ENCODE measurements around the gene CAB39. TPM values are rescaled to one million over a fixed set of nuclear protein-coding genes. Genes with fewer than 3 reads are reported as not detected.

Gene CAB39
- total RNA-seq, 1 donor from 2014 or later = 59.0 TPM

GRCh38 chr2:230738924-230739323 is 26.3 kb downstream of the CAB39 start:
- H3K4me3 ChIP-seq = no peak overlapping the region
- H3K4me1 Mint-ChIP-seq = peaks cover 3% of the 10 kb centered on the region
- H3K79me2 ChIP-seq (ENCODE audit: low read depth) = peaks cover 67% of the 10 kb centered on the region
- peaks cover 11% of the 10 kb centered on the region for H4K20me1 ChIP-seq (ENCODE audit: low read depth)
- H3K27me3 Mint-ChIP-seq (ENCODE audit: insufficient read depth, low read depth) = peaks cover 2% of the 10 kb centered on the region
- no peaks in the 10 kb centered on the region for H3K27me3 ChIP-seq
- no peak overlapping the region for H2AFZ ChIP-seq (replicated peaks)
- no peaks in the 10 kb centered on the region for H3K36me3 ChIP-seq
- H3K4me1 ChIP-seq = no peaks in the 10 kb centered on the region
- H3K36me3 Mint-ChIP-seq = peaks cover 15% of the 10 kb centered on the region
- H3K27ac Mint-ChIP-seq = no peak overlapping the region
- H3K9me3 Mint-ChIP-seq = no peaks in the 10 kb centered on the region
- no peak overlapping the region for H3K9ac ChIP-seq
- H3K4me2 ChIP-seq = no peak overlapping the region
- H3K27ac ChIP-seq = no peak overlapping the region
- TF ChIP-seq EZH2phosphoT487 (IDR thresholded peaks at IDR 0.05) = no peak
- no peak for TF ChIP-seq CTCF (IDR thresholded peaks at IDR 0.05)
- no peak for TF ChIP-seq EZH2 (IDR thresholded peaks at IDR 0.05)
- H3K9me3 ChIP-seq (ENCODE audit: low read depth) = no peaks in the 10 kb centered on the region
- DNase-seq (ENCODE audit: low spot score) = no peak
- H3K4me3 Mint-ChIP-seq = no peak overlapping the region
- H3F3A ChIP-seq (ENCODE audit: low read depth) = no peaks in the 10 kb centered on the region

GRCh38 chr2:230739961-230740360 is 27.3 kb downstream of the CAB39 start:
- Histone ChIP-seq H3K9me3 (ENCODE audit: low read depth) (no peaks in the 10 kb centered on the region), H4K20me1 (ENCODE audit: low read depth) (peaks cover 11% of the 10 kb centered on the region), H3K79me2 (ENCODE audit: low read depth) (peaks cover 57% of the 10 kb centered on the region), H3K9ac (no peak overlapping the region), H2AFZ (replicated peaks) (no peak overlapping the region), H3K27ac (no peak overlapping the region), H3K36me3 (no peaks in the 10 kb centered on the region), H3K4me3 (no peak overlapping the region), H3K4me2 (no peak overlapping the region), H3K4me1 (no peaks in the 10 kb centered on the region), H3F3A (ENCODE audit: low read depth) (no peaks in the 10 kb centered on the region), H3K27me3 (no peaks in the 10 kb centered on the region)
- H3K9me3 Mint-ChIP-seq = no peaks in the 10 kb centered on the region
- DNase-seq (ENCODE audit: low spot score) = no peak
- H3K4me3 Mint-ChIP-seq = no peak overlapping the region
- TF ChIP-seq EZH2 (IDR thresholded peaks at IDR 0.05) = no peak
- TF ChIP-seq CTCF (IDR thresholded peaks at IDR 0.05) = no peak
- no peak for TF ChIP-seq EZH2phosphoT487 (IDR thresholded peaks at IDR 0.05)
- no peak overlapping the region for H3K27ac Mint-ChIP-seq
- peaks cover 2% of the 10 kb centered on the region for H3K27me3 Mint-ChIP-seq (ENCODE audit: insufficient read depth, low read depth)
- peaks cover 17% of the 10 kb centered on the region for H3K36me3 Mint-ChIP-seq
- H3K4me1 Mint-ChIP-seq = peaks cover 3% of the 10 kb centered on the region

- H3K27ac ChIP-seq = no peak overlapping the region
Measured at GRCh38 chr2:230742781-230743180, 30.1 kb downstream of the CAB39 start.

More at GRCh38 chr2:230742781-230743180, 30.1 kb downstream of the CAB39 start:
- no peak for TF ChIP-seq CTCF (IDR thresholded peaks at IDR 0.05)
- TF ChIP-seq EZH2 (IDR thresholded peaks at IDR 0.05) = no peak
- TF ChIP-seq EZH2phosphoT487 (IDR thresholded peaks at IDR 0.05) = no peak
- H3K9me3 ChIP-seq (ENCODE audit: low read depth) = no peaks in the 10 kb centered on the region
- Mint-ChIP-seq H3K27ac (peak overlapping the region; percentile 6), H3K4me3 (no peak overlapping the region), H3K9me3 (no peaks in the 10 kb centered on the region), H3K36me3 (peaks cover 27% of the 10 kb centered on the region), H3K4me1 (peaks cover 3% of the 10 kb centered on the region), H3K27me3 (ENCODE audit: insufficient read depth, low read depth) (peaks cover 2% of the 10 kb centered on the region)
- H2AFZ ChIP-seq (replicated peaks) = no peak overlapping the region
- no peak for DNase-seq (ENCODE audit: low spot score)
- H3K4me1 ChIP-seq = no peaks in the 10 kb centered on the region
- no peak overlapping the region for H3K4me2 ChIP-seq
- no peaks in the 10 kb centered on the region for H3K27me3 ChIP-seq
- no peaks in the 10 kb centered on the region for H3K36me3 ChIP-seq
- peaks cover 47% of the 10 kb centered on the region for H3K79me2 ChIP-seq (ENCODE audit: low read depth)
- H4K20me1 ChIP-seq (ENCODE audit: low read depth) = no peaks in the 10 kb centered on the region
- no peak overlapping the region for H3K9ac ChIP-seq
- H3K4me3 ChIP-seq = no peak overlapping the region
- H3F3A ChIP-seq (ENCODE audit: low read depth) = no peaks in the 10 kb centered on the region

Data from neural progenitor cell (in vitro differentiated cells).